Measurements from ENCODE around the gene COMMD1. TPM values are rescaled to one million over a fixed set of nuclear protein-coding genes. Genes with fewer than 3 reads are reported as not detected.

The COMMD1 gene
- polyA plus RNA-seq, 1 of the 3 experiments (the other 2 are of a cell fraction), result 32.5 TPM

- Histone ChIP-seq H3K9me3 (no peaks in the 10 kb centered on the region), H3K27me3 (ENCODE audit: insufficient read depth) (no peaks in the 10 kb centered on the region)
- CTCF ChIA-PET, result interaction anchor here (1.1 to 2.0 kb wide), 3 partner anchors 13 to 235 kb away, joined by 3 to 6 read pairs (median 5); no protein-coding TSS in a partner anchor
These were observed 271.3 kb downstream of the COMMD1 start for GRCh38 chr2:62176801-62177200.

GRCh38 chr2:62177392-62178049, 272.0 kb downstream of the COMMD1 start:
- no peaks in the 10 kb centered on the region for H3K9me2 ChIP-seq
- DNase-seq, result no peak
- no peak overlapping the region for H3K4me3 ChIP-seq (ENCODE audit: low read depth in 2 of 2, low read length in 1 of 2)
- no peak overlapping the region for H3K9ac ChIP-seq
- no peaks in the 10 kb centered on the region for H3K9me3 ChIP-seq
- H3K27me3 ChIP-seq (ENCODE audit: insufficient read depth), result no peaks in the 10 kb centered on the region
- CTCF ChIA-PET, result interaction anchor here (0.7 to 2.0 kb wide), 5 partner anchors 14 to 234 kb away, joined by 3 to 6 read pairs (median 4); no protein-coding TSS in a partner anchor
- H3K79me2 ChIP-seq (ENCODE audit: insufficient read depth), result no peaks in the 10 kb centered on the region
- H3K36me3 ChIP-seq (replicated peaks in 1 of 2; ENCODE audit: control insufficient read depth in 1 of 2, insufficient read depth in 2 of 2, low read length in 1 of 2), result no peaks in the 10 kb centered on the region
- H3K4me2 ChIP-seq, result no peak overlapping the region
- 91% methylated on average over 4 of the region's 4 CpGs for WGBS (ENCODE audit: low lambda C conversion rate)
- peaks cover 7% of the 10 kb centered on the region for H3F3A ChIP-seq (replicated peaks; ENCODE audit: insufficient read depth)
- H4K20me1 ChIP-seq (ENCODE audit: insufficient read depth), result no peaks in the 10 kb centered on the region
- peak overlapping the region in 1 of 2 experiments; percentile 96; a peak in 2 of 4 replicates for H3K27ac ChIP-seq (ENCODE audit: low read depth in 2 of 2, low read length in 1 of 2)
- peaks cover 0 to 25% of the 10 kb centered on the region in 2 experiments; a peak in 2 of 4 replicates for H3K4me1 ChIP-seq (ENCODE audit: control insufficient read depth in 1 of 2, insufficient read depth in 2 of 2, low read depth in 1 of 2, low read length in 1 of 2)
- POLR2A ChIA-PET, result no interaction called here
- H2AFZ ChIP-seq (ENCODE audit: low read depth), result no peak overlapping the region
- no peak for TF ChIP-seq JUND (IDR thresholded peaks at IDR 0.05)
- no peak for TF ChIP-seq RCOR1 (IDR thresholded peaks at IDR 0.05; ENCODE audit: low read length)
- TF ChIP-seq MEF2A (IDR thresholded peaks at IDR 0.05; ENCODE audit: borderline replicate concordance, low read depth), result no peak
- no peak for TF ChIP-seq FOSL2 (IDR thresholded peaks at IDR 0.05; ENCODE audit: borderline replicate concordance, low read depth)
- no peak for TF ChIP-seq GABPA (IDR thresholded peaks at IDR 0.05; ENCODE audit: low read depth)
- no peak for TF ChIP-seq SMC3 (IDR thresholded peaks at IDR 0.05; ENCODE audit: low read depth, low read length)
- TF ChIP-seq MXI1 (IDR thresholded peaks at IDR 0.05; ENCODE audit: low read depth, low read length), result no peak
- no peak for TF ChIP-seq ELF1 (IDR thresholded peaks at IDR 0.05)
- no peak for TF ChIP-seq FOXM1 (IDR thresholded peaks at IDR 0.05; ENCODE audit: low read depth)
- TF ChIP-seq RAD21 (IDR thresholded peaks at IDR 0.05; ENCODE audit: low read length), result no peak
- TF ChIP-seq REST (IDR thresholded peaks at IDR 0.05; ENCODE audit: low read depth, low read length), result no peak
- no peak for TF ChIP-seq NFIC (IDR thresholded peaks at IDR 0.05; ENCODE audit: borderline replicate concordance)
- TF ChIP-seq IRF3 (IDR thresholded peaks at IDR 0.05; ENCODE audit: low read depth, low read length), result no peak
- no peak for TF ChIP-seq TAF1 (IDR thresholded peaks at IDR 0.05; ENCODE audit: borderline replicate concordance, low read depth, low read length)
- TF ChIP-seq RXRA (IDR thresholded peaks at IDR 0.05; ENCODE audit: borderline replicate concordance, low read depth), result no peak

More at GRCh38 chr2:62176801-62177200, 271.3 kb downstream of the COMMD1 start:
- Histone ChIP-seq H3K36me3 (replicated peaks in 1 of 2; ENCODE audit: control insufficient read depth in 1 of 2, insufficient read depth in 2 of 2, low read length in 1 of 2) (no peaks in the 10 kb centered on the region), H3K9me2 (no peaks in the 10 kb centered on the region), H3K9ac (no peak overlapping the region), H3F3A (replicated peaks; ENCODE audit: insufficient read depth) (peaks cover 7% of the 10 kb centered on the region), H2AFZ (ENCODE audit: low read depth) (no peak overlapping the region), H3K79me2 (ENCODE audit: insufficient read depth) (no peaks in the 10 kb centered on the region), H3K4me1 (ENCODE audit: control insufficient read depth in 1 of 2, insufficient read depth in 2 of 2, low read depth in 1 of 2, low read length in 1 of 2) (peaks cover 0 to 25% of the 10 kb centered on the region in 2 experiments; a peak in 2 of 4 replicates), H4K20me1 (ENCODE audit: insufficient read depth) (no peaks in the 10 kb centered on the region), H3K4me3 (ENCODE audit: low read depth in 2 of 2, low read length in 1 of 2) (no peak overlapping the region), H3K4me2 (no peak overlapping the region), H3K27ac (ENCODE audit: low read depth in 2 of 2, low read length in 1 of 2) (peak overlapping the region in 1 of 2 experiments; percentile 96; a peak in 2 of 4 replicates)
- TF ChIP-seq GABPA (IDR thresholded peaks at IDR 0.05; ENCODE audit: low read depth) (no peak), TCF12 (IDR thresholded peaks at IDR 0.05) (no peak), TAF1 (IDR thresholded peaks at IDR 0.05; ENCODE audit: borderline replicate concordance, low read depth, low read length) (no peak), CHD2 (IDR thresholded peaks at IDR 0.05; ENCODE audit: low read length, partially characterized antibody) (no peak), ZBTB33 (IDR thresholded peaks at IDR 0.05; ENCODE audit: borderline replicate concordance, low read depth) (no peak)
- POLR2A ChIA-PET, result interaction anchor here (0.5 to 1.1 kb wide), 2 partner anchors 11 to 13 kb away, joined by 4 read pairs; no protein-coding TSS in a partner anchor
- no peak for DNase-seq
